ENCODE results near the gene PCDHGB3.

DNA sequence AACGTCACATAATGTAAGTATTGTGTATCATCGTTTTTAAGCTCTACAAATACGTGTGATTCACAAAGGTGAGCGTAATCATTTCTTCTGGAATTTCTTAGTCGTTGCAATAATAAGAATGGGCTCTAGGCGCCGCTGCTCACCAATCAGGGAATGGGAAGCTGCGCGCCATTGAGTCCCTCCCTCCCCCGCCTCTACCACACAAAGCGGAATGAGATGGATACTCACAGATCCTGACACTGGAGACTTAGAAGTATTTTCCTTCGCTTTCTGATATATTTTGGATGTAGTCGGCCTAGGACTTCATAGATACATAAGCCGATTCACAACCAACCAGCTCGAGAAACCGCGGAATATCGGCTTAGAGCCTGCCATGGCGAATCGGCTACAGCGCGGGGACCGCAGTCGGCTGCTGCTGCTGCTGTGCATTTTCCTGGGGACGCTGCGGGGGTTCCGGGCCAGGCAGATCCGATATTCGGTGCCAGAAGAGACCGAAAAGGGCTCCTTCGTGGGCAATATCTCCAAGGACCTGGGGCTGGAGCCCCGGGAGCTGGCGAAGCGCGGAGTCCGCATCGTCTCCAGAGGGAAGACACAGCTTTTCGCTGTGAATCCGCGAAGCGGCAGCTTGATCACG, 50.9 kb downstream of the PCDHGB3 start, which contains the start of gene PCDHGA11:
- TF ChIP-seq TAF1 (IDR thresholded peaks at IDR 0.05; ENCODE audit: low read depth, low read length) (no peak), POLR2AphosphoS5 (IDR thresholded peaks at IDR 0.05; ENCODE audit: low read depth, low read length) (no peak)
